PC-9 (cell line): ENCODE data around the gene SOCS4. TPM values are rescaled to one million over a fixed set of nuclear protein-coding genes. Genes with fewer than 3 reads are reported as not detected.

Experiments
- BruUV-seq: library from RNA; stranded (reverse); fragments of 400-500 nt; replicated peaks from 2 replicates; lab custom pipeline; 2021; lab: Mats Ljungman, UMichigan
- CTCF ChIA-PET: fragments of 300-600 bp; sonication (Branson Sonifier 250); formaldehyde crosslinking; loops from one replicate; lab custom pipeline; 2022; ENCODE audit warnings: antibody characterized with exemption; lab: Charles Lee
- POLR2A ChIA-PET: fragments of 300-600 bp; sonication (Branson Sonifier 250); formaldehyde crosslinking; loops from one replicate; lab custom pipeline; 2022; ENCODE audit warnings: antibody characterized with exemption; ENCODE audit not compliant: unreplicated experiment; lab: Charles Lee
- DNase-seq, 2 experiments: peaks; one replicate each; pipeline versions ENCODE4 v3.0.0 to v3.0.0-alpha.2; 2015 to 2022; ENCODE audit warnings: mixed read lengths in 1 of 2
- H2AFZ ChIP-seq: fragments of 200-600 bp; sonication (generic); 2 replicates; pipeline ENCODE4 v1.8.1; 2017; ENCODE audit warnings: antibody characterized with exemption
- H3F3A ChIP-seq: fragments of 200-600 bp; sonication (generic); 2 replicates; pipeline ENCODE4 v1.8.1; 2017; ENCODE audit warnings: antibody characterized with exemption, mild to moderate bottlenecking, low read depth; ENCODE audit not compliant: insufficient read depth
- H3K27ac ChIP-seq: fragments of 200-600 bp; sonication (generic); 2 replicates; pipeline ENCODE4 v1.6.1; 2016; ENCODE audit warnings: mixed run types
- H3K27me3 ChIP-seq: fragments of 200-600 bp; sonication (generic); 2 replicates; pipeline ENCODE4 v1.6.1; 2016; ENCODE audit warnings: low read depth, mixed run types; ENCODE audit not compliant: insufficient read depth
- H3K36me3 ChIP-seq: fragments of 200-600 bp; sonication (generic); 2 replicates; pipeline ENCODE4 v1.6.1; 2016; ENCODE audit warnings: low read depth, mixed run types
- H3K4me1 ChIP-seq: fragments of 200-600 bp; sonication (generic); replicated peaks from 2 replicates; pipeline ENCODE4 v1.6.1; 2016; ENCODE audit warnings: mixed run types; ENCODE audit not compliant: insufficient read depth
- H3K4me2 ChIP-seq: fragments of 200-600 bp; sonication (generic); 2 replicates; pipeline ENCODE4 v1.6.1; 2017; ENCODE audit warnings: mixed run types
- H3K4me3 ChIP-seq: fragments of 200-600 bp; sonication (generic); 2 replicates; pipeline ENCODE4 v1.6.1; 2016; ENCODE audit warnings: mixed run types
- H3K79me2 ChIP-seq: fragments of 200-600 bp; sonication (generic); 2 replicates; pipeline ENCODE4 v1.6.1; 2017; ENCODE audit warnings: low read depth, mixed run types
- H3K9me2 ChIP-seq: fragments of 200-600 bp; sonication (generic); 2 replicates; pipeline ENCODE4 v1.8.1; 2017; ENCODE audit warnings: mild to moderate bottlenecking; ENCODE audit not compliant: insufficient read depth
- H3K9me3 ChIP-seq: fragments of 200-600 bp; sonication (generic); 2 replicates; pipeline ENCODE4 v1.8.1; 2016; ENCODE audit warnings: low read depth; ENCODE audit not compliant: insufficient read depth
- H4K20me1 ChIP-seq: fragments of 200-600 bp; sonication (generic); 2 replicates; pipeline ENCODE4 v1.8.1; 2017; ENCODE audit not compliant: insufficient read depth
- CTCF ChIP-seq: fragments of 200-600 bp; sonication (generic); conservative IDR thresholded peaks from 2 replicates; pipeline ENCODE4 v1.6.1; 2017; ENCODE audit warnings: mixed run types, antibody characterized with exemption, mild to moderate bottlenecking, moderate library complexity
- EZH2 ChIP-seq: fragments of 200-600 bp; sonication (generic); IDR thresholded peaks from 2 replicates; pipeline ENCODE4 v1.8.0; 2017; ENCODE audit warnings: antibody characterized with exemption, low read depth
- intact Hi-C: fragments of 100-400 bp; cut with micrococcal nuclease; formaldehyde crosslinking; loops from one replicate; pipeline ENCODE4 v1.10.0; 2022; ENCODE audit not compliant: unreplicated experiment
- total RNA-seq: library from RNA; stranded (reverse); gene quantifications from 2 replicates; pipeline ENCODE4 v1.2.3, GENCODE V29; 2021

Gene SOCS4
- total RNA-seq, 1 experiment from 2014 or later = 25.3 TPM

GRCh38 chr14:55065411-55065810, 38.4 kb downstream of the SOCS4 start:
- no peak overlapping the region for H2AFZ ChIP-seq
- H3K4me2 ChIP-seq = no peak overlapping the region
- H3K27ac ChIP-seq = no peak overlapping the region
- peaks cover 39% of the 10 kb centered on the region for H3K36me3 ChIP-seq
- H3K9me3 ChIP-seq = no peaks in the 10 kb centered on the region
- ChIA-PET CTCF (no interaction called here), POLR2A (interaction anchor here (0.7 kb wide), 1 partner anchor 1396 kb away, joined by 14 read pairs; no protein-coding TSS in a partner anchor)
- no TSS peak for BruUV-seq
- H3K9me2 ChIP-seq = no peaks in the 10 kb centered on the region
- intact Hi-C loops = no loop called here
- peaks cover 22% of the 10 kb centered on the region for H4K20me1 ChIP-seq
- peaks cover 12% of the 10 kb centered on the region for H3K79me2 ChIP-seq
- no peak for DNase-seq
- H3K4me1 ChIP-seq = no peaks in the 10 kb centered on the region
- H3K4me3 ChIP-seq = no peak overlapping the region
- no peak for TF ChIP-seq EZH2
- peaks cover 41% of the 10 kb centered on the region for H3F3A ChIP-seq
- no peaks in the 10 kb centered on the region for H3K27me3 ChIP-seq

GRCh38 chr14:55066223-55066622, 39.2 kb downstream of the SOCS4 start:
- peaks cover 46% of the 10 kb centered on the region for H3F3A ChIP-seq
- no peak overlapping the region for H3K27ac ChIP-seq
- H3K4me1 ChIP-seq = no peaks in the 10 kb centered on the region
- H3K4me3 ChIP-seq = no peak overlapping the region
- BruUV-seq = no TSS peak
- no peak overlapping the region for H3K4me2 ChIP-seq
- no peaks in the 10 kb centered on the region for H3K27me3 ChIP-seq
- no peak for TF ChIP-seq CTCF
- no peak for TF ChIP-seq EZH2
- H3K9me2 ChIP-seq = no peaks in the 10 kb centered on the region
- H3K36me3 ChIP-seq = peaks cover 34% of the 10 kb centered on the region
- no peak overlapping the region for H2AFZ ChIP-seq
- H4K20me1 ChIP-seq = peaks cover 17% of the 10 kb centered on the region
- POLR2A ChIA-PET = interaction anchor here (0.7 kb wide), 1 partner anchor 501 kb away, joined by 7 read pairs; no protein-coding TSS in a partner anchor
- CTCF ChIA-PET = interaction anchor here (0.7 kb wide), 1 partner anchor 116 kb away, joined by 4 read pairs; no protein-coding TSS in a partner anchor
- no peaks in the 10 kb centered on the region for H3K9me3 ChIP-seq
- H3K79me2 ChIP-seq = peaks cover 5% of the 10 kb centered on the region; the same call in 1 of the 2 replicates
- intact Hi-C loops = no loop called here
- no peak for DNase-seq

- no peak for DNase-seq
- H3K9me2 ChIP-seq = no peaks in the 10 kb centered on the region
- intact Hi-C loops = no loop called here
- peaks cover 22% of the 10 kb centered on the region; the same call in 1 of the 2 replicates for H3F3A ChIP-seq
- no peak overlapping the region for H3K4me2 ChIP-seq
- no peaks in the 10 kb centered on the region for H3K27me3 ChIP-seq
- no peak overlapping the region for H2AFZ ChIP-seq
- no peak overlapping the region for H3K4me3 ChIP-seq
- no peaks in the 10 kb centered on the region for H3K4me1 ChIP-seq
- TF ChIP-seq CTCF (no peak), EZH2 (no peak)
- BruUV-seq = no TSS peak
- H3K79me2 ChIP-seq = no peaks in the 10 kb centered on the region
- ChIA-PET POLR2A (no interaction called here), CTCF (no interaction called here)
- H3K27ac ChIP-seq = no peak overlapping the region
- H4K20me1 ChIP-seq = no peaks in the 10 kb centered on the region
- H3K36me3 ChIP-seq = 0 out of 2 replicates have a peak, but pooled peaks cover 1% of the 10 kb centered on the region
- H3K9me3 ChIP-seq = no peaks in the 10 kb centered on the region
These were observed 44.0 kb downstream of the SOCS4 start for GRCh38 chr14:55070981-55071411.
